KG1 (cell line): ENCODE data around the gene ENTPD6.

ENCODE experiments used
- DNase-seq: peaks from one replicate; lab custom pipeline; 2025; lab: John Stamatoyannopoulos, UW

The ENTPD6 gene

GRCh38 chr20:25188218-25188617 lies 7.3 kb upstream of the ENTPD6 start:
- DNase-seq: no peak

GRCh38 chr20:25191051-25191450 lies 4.5 kb upstream of the ENTPD6 start:
- DNase-seq: no peak

GRCh38 chr20:25191689-25192088 lies 3.8 kb upstream of the ENTPD6 start:
- no peak for DNase-seq

- no peak for DNase-seq
Observed at GRCh38 chr20:25193843-25194242, 1.7 kb upstream of the ENTPD6 start.

- no peak for DNase-seq
Observed at GRCh38 chr20:25194333-25194972, 1.1 kb upstream of the ENTPD6 start.

GRCh38 chr20:25195962-25196785 lies 662 bp downstream of the ENTPD6 start:
- no peak for DNase-seq

GRCh38 chr20:25196786-25197120 lies 1.2 kb downstream of the ENTPD6 start:
- no peak for DNase-seq

GRCh38 chr20:25197183-25197869 lies 1.8 kb downstream of the ENTPD6 start:
- DNase-seq: no peak

GRCh38 chr20:25197870-25198190 lies 2.3 kb downstream of the ENTPD6 start:
- DNase-seq: no peak

GRCh38 chr20:25198663-25199383 lies 3.3 kb downstream of the ENTPD6 start:
- no peak for DNase-seq

- no peak for DNase-seq
Observed at GRCh38 chr20:25199473-25200260, 4.2 kb downstream of the ENTPD6 start.

GRCh38 chr20:25203089-25203488 lies 7.6 kb downstream of the ENTPD6 start:
- DNase-seq: no peak

GRCh38 chr20:25203871-25204320 lies 8.4 kb downstream of the ENTPD6 start:
- no peak for DNase-seq

GRCh38 chr20:25204550-25205276 lies 9.2 kb downstream of the ENTPD6 start:
- no peak for DNase-seq

GRCh38 chr20:25205277-25206062 lies 10.0 kb downstream of the ENTPD6 start:
- no peak for DNase-seq

GRCh38 chr20:25206063-25206403 lies 10.5 kb downstream of the ENTPD6 start:
- no peak for DNase-seq

- no peak for DNase-seq
Observed at GRCh38 chr20:25206548-25206947, 11.0 kb downstream of the ENTPD6 start.

- no peak for DNase-seq
Observed at GRCh38 chr20:25207149-25207959, 11.8 kb downstream of the ENTPD6 start.

- no peak for DNase-seq
Observed at GRCh38 chr20:25207960-25208534, 12.5 kb downstream of the ENTPD6 start.
